MCF 10A (cell line): ENCODE data around the gene FRMD3. TPM values are rescaled to one million over a fixed set of nuclear protein-coding genes. Genes with fewer than 3 reads are reported as not detected.

Source experiments
- BruUV-seq: library from RNA; stranded (reverse); fragments of 400-500 nt; replicated peaks from 2 replicates; lab custom pipeline; 2021; lab: Mats Ljungman, UMichigan
- CTCF ChIA-PET: fragments of 300-600 bp; sonication (Branson Sonifier 250); formaldehyde crosslinking; extraction: SDS; loops from one replicate; lab custom pipeline; 2021; ENCODE audit warnings: antibody characterized with exemption, inconsistent platforms; lab: Yijun Ruan, JAX
- POLR2A ChIA-PET: fragments of 300-600, 350-650 bp; sonication (Branson Sonifier 250); formaldehyde crosslinking; extraction: SDS; loops from one replicate; lab custom pipeline; 2020; ENCODE audit warnings: antibody characterized with exemption, inconsistent platforms; lab: Yijun Ruan, JAX
- DNase-seq: peaks from one replicate; pipeline ENCODE4 v3.0.0-alpha.2; 2018; ENCODE audit not compliant: unreplicated experiment
- H3K27ac Mint-ChIP-seq: one replicate; pipeline ENCODE4 v1.8.0; 2022; ENCODE audit warnings: mild to moderate bottlenecking, low read depth, mixed read lengths; ENCODE audit not compliant: unreplicated experiment
- H3K27me3 Mint-ChIP-seq: one replicate; pipeline ENCODE4 v1.8.0; 2022; ENCODE audit warnings: mixed read lengths; ENCODE audit not compliant: insufficient read depth, unreplicated experiment
- H3K36me3 Mint-ChIP-seq: one replicate; pipeline ENCODE4 v1.8.0; 2022; ENCODE audit warnings: mild to moderate bottlenecking, moderate library complexity, mixed read lengths; ENCODE audit not compliant: insufficient read depth, unreplicated experiment
- H3K4me1 Mint-ChIP-seq: one replicate; pipeline ENCODE4 v1.8.0; 2022; ENCODE audit warnings: mixed read lengths; ENCODE audit not compliant: insufficient read depth, unreplicated experiment
- H3K4me3 Mint-ChIP-seq: one replicate; pipeline ENCODE4 v1.8.0; 2022; ENCODE audit warnings: mild to moderate bottlenecking, moderate library complexity, mixed read lengths; ENCODE audit not compliant: unreplicated experiment
- H3K9me3 Mint-ChIP-seq: one replicate; pipeline ENCODE4 v1.8.0; 2022; ENCODE audit warnings: mixed read lengths; ENCODE audit not compliant: unreplicated experiment
- CTCF ChIP-seq: fragments of 200-600 bp; IDR thresholded peaks from one replicate; pipeline ENCODE4 v1.8.0; 2022; ENCODE audit warnings: antibody characterized with exemption, mild to moderate bottlenecking; ENCODE audit not compliant: unreplicated experiment
- intact Hi-C: fragments of 100-400 bp; cut with micrococcal nuclease; formaldehyde crosslinking; loops from 2 replicates; pipeline ENCODE4 v1.14.1; 2022
- total RNA-seq: library from RNA; stranded (reverse); gene quantifications from 2 replicates; pipeline ENCODE4 v1.2.3, GENCODE V29; 2022

The FRMD3 gene
- total RNA-seq, 1 experiment from 2014 or later: 0.28 TPM

GRCh38 chr9:83435301-83435700 is 102.9 kb downstream of the FRMD3 start:
- H3K27ac Mint-ChIP-seq: no peak overlapping the region

GRCh38 chr9:83434254-83434653 is 103.9 kb downstream of the FRMD3 start:
- CTCF ChIA-PET: interaction anchor here (0.5 to 1.0 kb wide), 2 partner anchors 10 to 221 kb away, joined by 3 read pairs; no protein-coding TSS in a partner anchor
- DNase-seq: no peak
- Mint-ChIP-seq H3K9me3 (no peaks in the 10 kb centered on the region), H3K27ac (no peak overlapping the region), H3K4me1 (peaks cover 11% of the 10 kb centered on the region), H3K27me3 (no peaks in the 10 kb centered on the region), H3K4me3 (no peak overlapping the region), H3K36me3 (no peaks in the 10 kb centered on the region)
- POLR2A ChIA-PET: no interaction called here
- no TSS peak for BruUV-seq
- intact Hi-C loops: no loop called here
- TF ChIP-seq CTCF: no peak

More at GRCh38 chr9:83435301-83435700, 102.9 kb downstream of the FRMD3 start:
- POLR2A ChIA-PET: no interaction called here
- TF ChIP-seq CTCF: no peak
- BruUV-seq: no TSS peak
- peaks cover 11% of the 10 kb centered on the region for H3K4me1 Mint-ChIP-seq
- no peaks in the 10 kb centered on the region for H3K36me3 Mint-ChIP-seq
- intact Hi-C loops: no loop called here
- no peaks in the 10 kb centered on the region for H3K9me3 Mint-ChIP-seq
- H3K27me3 Mint-ChIP-seq: no peaks in the 10 kb centered on the region
- CTCF ChIA-PET: interaction anchor here (1.0 to 1.8 kb wide), 2 partner anchors 11 to 108 kb away, joined by 3 to 4 read pairs; no protein-coding TSS in a partner anchor
- DNase-seq: no peak
- H3K4me3 Mint-ChIP-seq: no peak overlapping the region

GRCh38 chr9:83433846-83434245 is 104.4 kb downstream of the FRMD3 start:
- intact Hi-C loops: no loop called here

More at GRCh38 chr9:83433846-83434245, 104.4 kb downstream of the FRMD3 start:
- ChIA-PET POLR2A (no interaction called here), CTCF (interaction anchor here (0.5 to 0.8 kb wide), 2 partner anchors 107 to 220 kb away, joined by 3 read pairs; no protein-coding TSS in a partner anchor)
- no TSS peak for BruUV-seq
- TF ChIP-seq CTCF: no peak
- no peaks in the 10 kb centered on the region for H3K9me3 Mint-ChIP-seq
- no peak for DNase-seq
- peaks cover 11% of the 10 kb centered on the region for H3K4me1 Mint-ChIP-seq
- no peak overlapping the region for H3K4me3 Mint-ChIP-seq
- no peaks in the 10 kb centered on the region for H3K36me3 Mint-ChIP-seq
- H3K27me3 Mint-ChIP-seq: no peaks in the 10 kb centered on the region
- no peak overlapping the region for H3K27ac Mint-ChIP-seq
